ENCODE results near the gene C1orf21.

C1orf21 gene

DNA sequence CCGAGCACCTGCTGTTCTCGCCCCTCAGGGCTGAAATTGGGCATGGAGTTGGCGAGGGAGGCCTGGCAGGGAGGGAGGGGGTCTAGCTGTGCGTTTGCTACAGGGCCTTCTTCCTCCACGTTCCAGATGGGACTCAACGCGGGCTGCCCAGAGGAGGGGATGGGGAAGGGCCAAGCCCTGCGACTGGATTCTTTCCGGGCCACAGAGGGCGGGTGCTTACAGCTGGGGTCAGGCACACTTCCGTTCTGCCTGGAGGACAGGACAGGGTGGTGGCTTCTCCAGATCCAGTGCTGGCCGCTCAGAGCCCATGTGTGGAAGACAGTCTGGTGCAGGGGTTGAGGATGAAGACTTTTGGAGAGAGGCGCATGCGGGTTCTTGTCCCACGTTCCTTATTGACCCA, 277.8 kb downstream of the C1orf21 start:
- no peak for DNase-seq

DNA sequence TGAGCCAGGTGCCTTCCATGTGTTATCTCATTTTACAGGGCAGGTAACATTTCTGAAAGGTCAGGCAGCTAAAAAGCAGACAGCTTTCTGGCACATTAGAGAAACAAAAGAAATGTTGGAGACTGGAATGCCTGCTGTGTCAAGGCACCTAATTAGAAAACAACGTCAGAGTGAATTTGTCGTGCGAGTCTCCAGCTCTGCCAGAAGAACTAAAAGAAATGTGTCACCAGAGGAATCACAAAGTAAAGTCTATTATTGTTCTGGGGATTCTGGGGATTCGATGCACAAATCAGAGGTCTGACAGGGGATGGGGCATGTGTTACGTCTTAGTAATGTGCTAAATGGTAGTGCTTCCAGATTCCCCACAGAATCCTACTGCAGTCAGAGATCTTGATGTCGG, 278.5 kb downstream of the C1orf21 start:
- no peak for DNase-seq

DNA sequence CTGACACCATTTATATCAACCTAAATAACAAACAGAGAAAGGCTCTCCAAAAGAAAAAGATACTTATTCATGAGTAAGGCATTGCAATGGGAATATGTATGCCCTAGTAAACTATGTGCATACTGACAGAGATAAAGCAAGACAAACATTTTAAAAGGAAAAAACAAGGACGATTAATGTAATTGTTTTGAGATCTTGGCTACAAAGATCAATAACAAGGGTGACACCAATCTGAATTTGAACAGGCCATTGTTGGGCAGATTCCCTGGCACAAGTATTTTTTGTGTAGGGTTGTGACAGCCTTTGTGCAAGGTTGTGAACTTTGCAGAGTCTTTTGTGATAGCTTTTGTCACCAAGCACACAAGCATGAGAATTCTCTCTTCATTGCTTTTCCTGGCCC, 282.6 kb downstream of the C1orf21 start:
- no peak for DNase-seq

DNA sequence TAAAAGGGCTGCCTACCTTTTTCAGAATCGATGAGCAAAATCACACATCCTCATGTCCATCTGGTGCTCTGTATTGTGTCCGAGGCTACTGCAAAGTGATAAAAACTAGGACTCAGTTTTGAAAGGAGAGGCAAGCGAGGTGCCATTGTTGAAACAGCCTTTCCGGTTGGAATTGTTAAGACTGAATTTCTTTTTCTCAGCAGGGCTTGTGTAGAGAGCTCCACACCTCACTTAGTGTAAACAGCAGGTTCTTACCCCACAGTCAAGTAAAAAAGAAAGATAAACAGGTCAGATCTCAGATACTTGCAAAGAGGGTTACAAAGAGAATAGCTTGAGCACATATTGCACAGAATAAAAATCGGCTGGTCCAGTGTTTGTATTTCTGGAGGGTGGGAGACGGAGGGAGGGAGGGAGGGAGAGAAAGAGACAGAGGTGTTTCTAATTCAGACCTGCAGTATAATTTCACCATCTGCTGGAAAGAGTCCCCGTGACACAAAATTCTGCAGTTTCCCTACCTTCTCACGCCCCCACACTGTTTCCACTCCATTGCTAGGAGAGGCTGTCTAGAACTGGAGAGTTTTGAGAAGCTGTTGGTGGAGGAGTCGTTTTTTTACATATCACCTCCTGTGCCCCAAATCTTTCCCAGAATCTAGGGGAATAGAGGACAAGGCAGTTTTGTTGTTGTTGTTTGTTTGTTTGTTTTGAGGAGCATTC, 285.3 kb downstream of the C1orf21 start:
- DNase-seq: no peak

DNA sequence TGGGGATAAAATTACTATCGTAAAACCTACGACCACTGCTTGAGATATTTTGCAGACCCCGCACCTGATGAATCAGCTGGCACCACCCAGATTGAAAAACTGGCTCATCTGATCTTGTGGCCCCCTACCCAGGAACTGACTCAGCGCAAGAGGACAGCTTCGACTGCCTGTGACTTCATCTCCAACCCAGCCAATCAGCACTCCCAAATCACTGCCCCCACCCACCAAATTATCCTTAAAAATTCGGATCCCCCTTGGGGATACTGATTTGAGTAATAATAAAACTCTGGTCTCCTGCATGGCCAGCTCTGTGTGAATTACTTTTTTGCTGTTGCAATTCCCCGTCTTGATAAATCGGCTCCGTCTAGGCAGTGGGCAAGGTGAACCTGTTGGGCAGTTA, 286.5 kb downstream of the C1orf21 start:
- DNase-seq: no peak

DNA sequence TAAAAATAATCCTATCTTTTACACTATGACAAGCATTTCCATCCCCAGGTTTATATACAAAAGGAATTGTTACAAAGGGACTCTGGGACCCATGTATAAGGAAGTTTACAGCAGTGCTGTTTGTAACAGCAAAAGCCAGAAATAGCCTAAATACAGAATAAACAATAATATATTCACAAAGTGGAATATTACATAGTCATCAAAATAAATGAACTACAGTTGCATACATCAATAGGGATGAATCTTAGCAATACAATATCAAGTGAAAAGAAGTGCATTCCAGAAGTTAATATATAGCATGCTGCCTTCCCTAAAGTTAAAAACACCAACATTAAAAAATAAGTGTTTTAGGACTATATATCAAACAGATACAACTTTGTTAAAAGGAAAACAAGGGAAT, 290.5 kb downstream of the C1orf21 start:
- DNase-seq: no peak
